Colon (tissue), 2 donors: Measurements from ENCODE around the gene IKZF3.
"Not testable (repeated sequence)": the region's sequence is repeated elsewhere in the genome, so short reads cannot be mapped to it uniquely, and the experiment has no call there.

ENCODE experiments used
- FAIRE-seq: peaks from 2 replicates; lab custom pipeline; 2012; peaks lifted over from hg19 to GRCh38; lab: Jason Lieb, UNC
- donor health status: control.
- donor health status: control.

The IKZF3 gene

GRCh38 chr17:39855911-39856649, 8.0 kb downstream of the IKZF3 start:
- not testable (repeated sequence) for FAIRE-seq

- no peak for FAIRE-seq
Observed at GRCh38 chr17:39854909-39855308, 9.2 kb downstream of the IKZF3 start.

GRCh38 chr17:39852239-39852638, 11.9 kb downstream of the IKZF3 start:
- no peak for FAIRE-seq

GRCh38 chr17:39850186-39850585, 13.9 kb downstream of the IKZF3 start:
- peak; percentile 99 for FAIRE-seq

GRCh38 chr17:39848600-39848999, 15.5 kb downstream of the IKZF3 start:
- no peak for FAIRE-seq

- no peak for FAIRE-seq
Observed at GRCh38 chr17:39846205-39846604, 17.9 kb downstream of the IKZF3 start.

DNA sequence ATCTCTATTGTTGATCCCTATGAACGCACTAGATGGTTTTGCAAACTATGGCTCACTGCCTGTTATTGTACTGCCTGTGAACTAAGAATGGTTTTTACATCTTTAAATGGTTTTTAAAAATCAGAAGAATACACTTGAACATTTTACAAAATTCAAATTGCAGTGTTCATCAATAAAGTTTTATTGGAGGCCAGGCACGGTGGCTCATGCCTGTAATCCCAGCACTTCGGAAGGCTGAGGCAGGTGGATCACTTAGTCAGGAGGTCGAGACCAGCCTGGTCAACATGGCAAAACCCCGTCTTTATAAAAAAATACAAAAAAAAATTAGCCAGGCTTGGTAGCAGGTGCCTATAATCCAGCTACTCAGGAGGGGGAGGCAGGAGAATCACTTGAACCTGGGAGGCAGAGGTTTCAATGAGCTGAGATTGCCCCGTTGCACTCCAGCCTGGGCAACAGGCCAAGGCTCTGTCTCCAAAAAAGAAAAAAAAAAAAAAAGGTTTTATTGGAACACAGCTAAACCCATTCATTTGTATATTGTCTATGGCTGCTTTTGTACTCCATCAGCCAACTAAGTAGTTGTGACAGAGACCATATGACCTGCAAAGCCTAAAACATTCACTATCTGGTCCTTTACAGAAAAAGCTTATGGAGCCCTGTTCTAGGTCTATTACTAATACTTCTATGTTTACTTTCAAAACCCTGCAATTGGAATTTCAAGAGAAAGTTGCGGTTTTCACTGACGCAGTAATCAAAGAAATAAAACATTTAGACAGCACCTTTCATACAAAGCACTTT, 18.9 kb downstream of the IKZF3 start:
- no peak for FAIRE-seq

DNA sequence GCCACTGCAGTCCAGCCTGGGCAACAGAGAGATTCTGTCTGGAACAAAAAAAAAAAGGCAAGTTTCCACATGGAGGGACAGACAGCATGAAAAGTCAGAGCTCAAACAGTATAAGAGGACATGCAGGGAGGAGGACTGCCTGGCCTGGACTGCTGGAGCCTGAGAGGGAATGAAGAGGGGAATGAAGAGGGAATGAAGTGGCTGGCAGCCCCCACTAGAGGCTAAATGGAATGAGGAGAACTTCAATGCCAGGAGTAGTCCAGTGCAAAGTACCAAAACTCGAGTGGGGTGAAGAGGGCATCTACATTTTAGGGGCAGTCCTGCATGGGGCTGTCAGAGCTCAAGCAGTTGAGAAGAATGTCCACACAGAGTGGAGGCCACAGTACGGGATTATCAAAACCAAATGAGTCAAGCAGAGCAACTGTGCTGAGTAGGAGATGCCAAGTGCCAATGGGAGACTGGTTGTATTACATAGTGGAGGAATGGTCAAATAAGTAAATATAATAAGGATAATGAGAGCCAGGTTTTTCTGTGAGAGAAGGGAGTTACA, 22.9 kb downstream of the IKZF3 start:
- FAIRE-seq, result no peak

DNA sequence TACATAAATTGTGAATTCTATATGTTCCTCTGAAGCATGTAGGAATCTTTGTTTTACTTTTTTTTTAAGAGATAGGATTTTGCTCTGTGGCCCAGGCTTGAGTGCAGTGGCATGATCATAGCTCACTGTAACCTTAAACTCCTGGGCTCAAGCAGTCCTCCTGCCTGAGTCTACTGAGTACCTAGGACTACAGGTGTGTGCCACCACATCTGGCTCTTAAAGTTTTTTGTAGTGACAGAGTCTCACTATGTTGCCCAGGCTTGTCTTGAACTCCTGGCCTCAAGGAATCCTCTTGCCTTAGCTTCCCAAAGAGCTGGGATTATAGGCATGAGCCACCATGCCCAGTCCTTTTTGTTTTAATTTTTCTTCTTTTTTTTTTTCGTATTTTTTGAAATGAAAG, 25.3 kb downstream of the IKZF3 start:
- FAIRE-seq, result no peak

GRCh38 chr17:39838057-39838456, 26.1 kb downstream of the IKZF3 start:
- no peak for FAIRE-seq

GRCh38 chr17:39836117-39836516, 28.0 kb downstream of the IKZF3 start:
- FAIRE-seq, result no peak

DNA sequence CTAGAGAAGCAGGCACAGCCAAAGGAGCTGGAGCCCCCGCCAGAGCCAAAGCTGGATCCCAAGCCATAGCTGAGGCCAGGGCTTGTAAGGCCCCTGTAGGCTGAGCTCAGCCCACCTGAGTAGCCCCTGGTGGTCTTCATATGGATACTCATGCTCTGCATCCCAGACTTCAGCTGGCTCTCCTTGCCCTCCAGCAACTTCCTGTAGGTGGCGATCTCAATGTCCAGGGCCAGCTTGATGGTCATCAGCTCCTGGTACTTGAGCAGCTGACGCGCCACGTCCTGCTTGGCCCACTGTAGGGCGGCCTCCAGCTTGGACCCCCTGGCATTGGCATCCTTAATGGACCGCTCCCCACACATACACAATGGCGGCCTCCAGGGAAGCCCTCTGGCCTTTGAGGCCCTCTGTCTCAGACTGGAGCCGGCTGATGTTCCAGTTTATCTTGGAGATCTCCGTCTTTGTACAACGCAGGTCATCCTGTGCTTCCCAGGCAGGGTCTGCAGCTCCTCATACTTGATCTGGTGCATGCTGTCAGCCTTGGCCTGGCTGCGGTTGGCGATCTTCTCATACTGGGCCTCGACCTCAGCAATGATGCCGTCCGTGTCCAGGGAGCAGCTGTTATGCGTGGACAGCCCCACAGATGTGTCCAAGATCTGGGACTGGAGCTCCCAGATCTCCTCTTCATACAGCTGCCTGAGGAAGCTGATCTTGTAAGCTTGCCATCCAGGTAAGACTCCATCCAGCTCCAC, 28.9 kb downstream of the IKZF3 start:
- no peak for FAIRE-seq

DNA sequence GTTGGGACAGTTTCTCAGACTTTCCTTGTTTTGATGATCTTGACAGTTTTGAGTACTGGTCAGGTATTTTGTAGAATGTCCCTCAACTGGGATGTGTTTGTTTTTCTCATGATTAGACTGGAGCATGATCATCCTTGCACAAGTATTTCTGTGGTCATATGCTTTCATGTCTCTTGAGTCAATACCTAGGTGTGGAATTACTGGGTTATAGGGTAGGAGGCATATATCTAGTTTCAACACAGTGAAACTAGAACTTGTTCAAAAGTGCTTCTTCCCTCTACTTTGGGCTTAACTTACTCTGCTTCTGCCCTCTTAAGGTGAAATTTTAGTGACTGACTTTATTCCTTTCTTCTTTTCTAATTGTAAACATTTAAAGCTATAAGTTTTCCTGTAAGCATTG, 30.1 kb downstream of the IKZF3 start:
- no peak for FAIRE-seq

DNA sequence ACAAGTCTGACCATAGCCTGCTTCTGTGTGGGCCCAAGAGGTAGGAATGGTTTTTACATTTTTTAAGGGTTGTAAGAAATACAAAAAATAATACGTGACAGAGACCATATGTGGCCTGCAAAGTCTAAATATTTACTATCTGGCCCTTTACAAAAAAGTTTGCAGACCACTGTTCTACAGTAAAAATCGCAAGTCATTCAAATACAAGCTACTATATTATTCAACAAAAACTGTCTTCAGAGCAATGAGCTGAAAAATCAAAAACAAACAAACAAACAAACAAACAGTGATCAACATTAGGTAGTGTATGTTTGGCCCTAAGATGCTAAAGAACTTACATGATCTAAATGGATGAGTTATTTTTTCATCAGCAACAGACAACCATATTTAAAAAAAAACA, 32.5 kb downstream of the IKZF3 start:
- no peak for FAIRE-seq

DNA sequence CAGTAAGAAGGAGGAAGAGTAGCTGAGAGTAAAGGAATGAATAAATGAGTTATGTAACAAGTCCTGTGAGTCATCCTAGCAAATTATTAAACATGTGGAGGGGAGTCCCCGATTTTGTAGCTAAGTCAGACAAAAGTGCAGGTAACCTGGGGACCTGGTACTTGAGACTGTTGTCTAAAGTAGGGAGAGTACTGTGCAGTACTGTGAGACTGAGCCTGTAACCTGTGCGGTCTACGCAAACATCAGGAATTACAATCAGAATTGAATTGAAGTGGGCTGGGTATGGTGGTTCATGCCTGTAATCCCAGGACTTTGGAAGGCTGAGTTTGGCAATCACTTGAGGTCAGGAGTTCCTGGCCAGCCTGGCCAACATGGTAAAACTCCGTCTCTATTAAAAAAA, 35.7 kb downstream of the IKZF3 start:
- no peak for FAIRE-seq

DNA sequence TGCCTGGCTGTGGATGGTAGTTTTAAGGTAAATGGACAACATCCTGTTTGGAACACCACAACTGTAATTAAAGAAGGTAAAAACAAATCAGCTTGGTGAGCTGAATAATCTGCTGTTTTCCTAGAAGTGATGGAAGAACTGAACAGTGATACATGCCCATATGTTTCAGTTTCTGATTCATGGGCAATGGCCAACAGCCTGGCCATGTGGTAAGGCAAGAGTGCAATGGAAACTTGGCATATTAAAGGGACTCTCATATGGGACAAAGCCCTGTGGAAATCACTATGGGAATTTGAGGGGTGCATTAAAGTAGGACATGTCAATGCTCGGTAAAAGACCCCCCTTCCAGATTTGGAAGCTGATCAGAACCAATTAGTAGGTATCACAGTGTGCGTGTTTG, 37.8 kb downstream of the IKZF3 start:
- FAIRE-seq, result no peak

DNA sequence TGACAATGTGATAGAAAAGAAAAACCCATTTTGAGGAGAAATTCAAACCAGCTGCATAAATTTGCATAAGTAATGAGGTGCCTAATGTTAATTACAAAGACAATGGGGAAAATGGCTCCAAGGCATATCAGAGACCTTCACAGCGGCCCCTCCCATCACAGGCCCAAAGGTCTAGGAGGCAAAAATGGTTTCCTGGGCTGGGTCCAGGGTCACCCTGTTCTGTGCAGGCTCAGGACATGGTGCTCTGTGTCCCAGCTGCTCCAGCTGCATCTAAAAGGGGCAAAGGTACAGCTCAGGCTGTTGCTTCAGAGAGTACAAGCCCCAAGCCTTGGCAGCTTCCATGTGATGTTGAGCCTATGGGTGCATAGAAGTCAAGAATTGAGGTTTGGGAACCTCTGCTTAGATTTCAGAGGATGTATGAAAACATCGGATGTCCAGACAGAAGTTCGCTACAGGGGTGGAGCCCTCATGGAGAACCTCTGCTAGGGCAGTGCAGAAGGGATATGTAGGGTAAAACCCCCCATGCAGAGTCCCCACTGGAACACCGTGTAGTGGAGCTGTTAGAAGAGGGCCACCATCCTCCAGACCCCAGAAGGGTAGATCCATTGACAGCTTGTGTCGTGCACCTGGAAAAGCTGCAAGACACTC, 40.6 kb downstream of the IKZF3 start:
- FAIRE-seq, result no peak

GRCh38 chr17:39822051-39822451, 42.1 kb downstream of the IKZF3 start:
- no peak for FAIRE-seq

GRCh38 chr17:39820987-39821386, 43.1 kb downstream of the IKZF3 start:
- no peak for FAIRE-seq

DNA sequence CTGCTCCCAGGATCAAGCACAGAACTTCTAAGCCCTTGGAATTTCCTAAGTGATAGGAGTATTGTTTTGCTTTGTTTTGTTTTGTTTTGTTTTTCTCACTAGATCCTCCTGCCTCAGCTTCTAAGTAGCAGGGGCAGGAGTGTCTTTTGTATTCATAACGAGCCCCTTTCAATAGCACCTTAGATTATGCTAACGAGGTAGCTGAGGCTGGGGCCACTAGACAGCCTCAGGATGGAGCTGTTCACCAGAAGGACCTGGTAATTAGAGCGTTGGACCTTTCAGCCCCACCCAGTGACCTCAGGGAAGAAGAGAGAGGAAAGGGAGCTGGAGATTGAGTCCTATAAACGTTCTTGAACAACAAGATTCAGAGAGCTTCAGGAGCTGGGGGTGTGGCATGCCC, 43.6 kb downstream of the IKZF3 start:
- FAIRE-seq, result no peak

DNA sequence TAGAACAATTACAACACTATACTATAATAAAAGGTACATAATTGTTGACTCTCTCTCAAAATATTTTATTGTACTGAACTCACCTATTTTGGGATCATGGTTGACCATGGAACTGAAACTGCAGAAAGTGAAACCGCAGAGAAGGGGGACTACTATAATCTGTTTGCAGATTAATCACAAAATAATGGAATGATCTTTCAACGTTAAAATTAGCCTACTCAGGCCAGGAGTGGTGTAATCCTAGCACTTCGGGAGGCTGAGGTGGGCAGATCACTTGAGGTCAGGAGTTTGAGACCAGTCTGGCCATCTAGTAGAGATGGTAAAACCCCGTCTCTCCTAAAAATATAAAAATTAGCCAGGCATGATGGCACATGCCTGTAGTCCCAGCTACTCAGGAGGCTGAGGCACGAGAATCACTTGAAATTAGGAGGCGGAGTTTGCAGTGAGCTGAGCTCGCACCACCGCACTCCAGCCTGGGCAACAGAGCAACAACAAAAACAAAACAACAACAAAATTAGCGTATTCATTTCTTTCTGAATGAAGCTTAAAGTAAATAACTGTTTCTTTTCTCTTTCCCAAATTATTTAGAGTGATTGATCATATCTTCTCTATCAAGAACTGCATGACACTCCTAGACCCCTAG, 45.6 kb downstream of the IKZF3 start:
- FAIRE-seq, result no peak

DNA sequence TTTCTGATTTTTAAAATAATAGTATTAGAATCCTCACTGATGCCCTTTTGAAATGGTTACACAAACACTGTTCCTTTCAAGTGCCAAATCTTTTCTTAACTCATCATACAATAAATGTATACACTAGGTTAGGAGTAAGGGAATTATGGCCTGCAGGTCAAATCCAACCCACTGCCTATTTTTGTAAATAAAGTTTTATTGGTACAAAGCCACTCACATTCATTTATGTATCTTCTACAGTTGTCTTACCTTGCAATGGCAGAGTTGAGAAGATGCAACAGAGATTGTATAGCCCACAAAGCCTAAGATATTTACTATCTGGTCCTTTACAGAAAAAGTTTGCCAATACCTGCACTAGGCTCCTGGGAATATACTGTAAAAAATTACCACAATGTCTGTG, 47.8 kb downstream of the IKZF3 start:
- no peak for FAIRE-seq
